ENCODE results near the gene RXRA.

RXRA gene

GRCh38 chr9:134329576-134329855 is 3.3 kb downstream of the RXRA start:
- Histone ChIP-seq H3K27ac (replicated peaks) (no peak overlapping the region), H3K4me3 (replicated peaks; ENCODE audit: insufficient read depth, low read length) (no peak overlapping the region), H3K27me3 (ENCODE audit: insufficient read depth, poor library complexity, severe bottlenecking) (no peaks in the 10 kb centered on the region)
- no peak for DNase-seq (ENCODE audit: low read depth in 1 of 2, low spot score in 1 of 2)
- TF ChIP-seq POLR2AphosphoS5 (IDR thresholded peaks at IDR 0.05; ENCODE audit: low read depth) (no peak), SPI1 (IDR thresholded peaks at IDR 0.05; ENCODE audit: borderline replicate concordance, low read depth) (no peak), REST (IDR thresholded peaks at IDR 0.05; ENCODE audit: insufficient replicate concordance, low read depth) (no peak), CTCF (IDR thresholded peaks at IDR 0.05; ENCODE audit: insufficient read depth, low read length) (no peak), GABPA (IDR thresholded peaks at IDR 0.05; ENCODE audit: low read depth) (no peak)

GRCh38 chr9:134329886-134330285 is 3.6 kb downstream of the RXRA start:
- no peak for DNase-seq (ENCODE audit: low read depth in 1 of 2, low spot score in 1 of 2)
- no peak overlapping the region; the same call in 1 of the 2 replicates for H3K27ac ChIP-seq (replicated peaks)

GRCh38 chr9:134330590-134330989 is 4.3 kb downstream of the RXRA start:
- TF ChIP-seq GABPA (IDR thresholded peaks at IDR 0.05; ENCODE audit: low read depth), result no peak
- TF ChIP-seq REST (IDR thresholded peaks at IDR 0.05; ENCODE audit: insufficient replicate concordance, low read depth), result no peak
- TF ChIP-seq POLR2AphosphoS5 (IDR thresholded peaks at IDR 0.05; ENCODE audit: low read depth), result no peak
- TF ChIP-seq SPI1 (IDR thresholded peaks at IDR 0.05; ENCODE audit: borderline replicate concordance, low read depth), result no peak
- no peak for TF ChIP-seq CTCF (IDR thresholded peaks at IDR 0.05; ENCODE audit: insufficient read depth, low read length)
- DNase-seq (ENCODE audit: low read depth in 1 of 2, low spot score in 1 of 2), result no peak
- Histone ChIP-seq H3K27ac (replicated peaks) (no peak overlapping the region), H3K27me3 (ENCODE audit: insufficient read depth, poor library complexity, severe bottlenecking) (no peaks in the 10 kb centered on the region), H3K4me3 (replicated peaks; ENCODE audit: insufficient read depth, low read length) (no peak overlapping the region)

More at GRCh38 chr9:134329886-134330285, 3.6 kb downstream of the RXRA start:
- H3K27me3 ChIP-seq (ENCODE audit: insufficient read depth, poor library complexity, severe bottlenecking), result no peaks in the 10 kb centered on the region
- H3K4me3 ChIP-seq (replicated peaks; ENCODE audit: insufficient read depth, low read length), result no peak overlapping the region
- TF ChIP-seq REST (IDR thresholded peaks at IDR 0.05; ENCODE audit: insufficient replicate concordance, low read depth), result no peak
- TF ChIP-seq GABPA (IDR thresholded peaks at IDR 0.05; ENCODE audit: low read depth), result no peak
- no peak for TF ChIP-seq SPI1 (IDR thresholded peaks at IDR 0.05; ENCODE audit: borderline replicate concordance, low read depth)
- no peak for TF ChIP-seq POLR2AphosphoS5 (IDR thresholded peaks at IDR 0.05; ENCODE audit: low read depth)
